Karpas-422 (cell line): Measurements from ENCODE around the gene SPHK2. TPM values are rescaled to one million over a fixed set of nuclear protein-coding genes. Genes with fewer than 3 reads are reported as not detected.
"Not testable (repeated sequence)": the region's sequence is repeated elsewhere in the genome, so short reads cannot be mapped to it uniquely, and the experiment has no call there.

Experiments used
- DNase-seq: peaks from one replicate; pipeline ENCODE4 v3.0.0-alpha.2; 2015
- H2AFZ ChIP-seq: fragments of 200-600 bp; sonication (generic); 2 replicates; pipeline ENCODE4 v1.6.1; 2014; ENCODE audit warnings: antibody characterized with exemption, low read length, mixed read lengths
- H3K27ac ChIP-seq: fragments of 200-600 bp; sonication (generic); 2 replicates; pipeline ENCODE4 v1.5.1; 2014; ENCODE audit warnings: mild to moderate bottlenecking, low read length, moderate library complexity
- H3K27me3 ChIP-seq: fragments of 200-600 bp; sonication (generic); 2 replicates; pipeline ENCODE4 v1.6.1; 2014; ENCODE audit warnings: low read length, mixed read lengths
- H3K36me3 ChIP-seq: fragments of 200-600 bp; sonication (generic); 2 replicates; pipeline ENCODE4 v1.6.1; 2014; ENCODE audit warnings: low read length, mixed read lengths; ENCODE audit not compliant: insufficient read depth
- H3K4me1 ChIP-seq: fragments of 200-600 bp; sonication (generic); 2 replicates; pipeline ENCODE4 v1.6.1; 2014; ENCODE audit warnings: mild to moderate bottlenecking, low read length, mixed read lengths
- H3K4me2 ChIP-seq: fragments of 200-600 bp; sonication (generic); 2 replicates; pipeline ENCODE4 v1.6.1; 2014; ENCODE audit warnings: low read length, low read depth, mild to moderate bottlenecking; ENCODE audit not compliant: poor library complexity, severe bottlenecking
- H3K4me3 ChIP-seq: fragments of 200-600 bp; sonication (generic); 2 replicates; pipeline ENCODE4 v1.5.1; 2014; ENCODE audit warnings: mild to moderate bottlenecking, antibody characterized with exemption, low read length, mixed read lengths
- H3K79me2 ChIP-seq: fragments of 200-600 bp; sonication (generic); 2 replicates; pipeline ENCODE4 v1.6.1; 2014; ENCODE audit warnings: mild to moderate bottlenecking, low read length, mixed read lengths
- H3K9ac ChIP-seq: fragments of 200-600 bp; sonication (generic); 2 replicates; pipeline ENCODE4 v1.6.0; 2014; ENCODE audit warnings: low read length
- H3K9me2 ChIP-seq: fragments of 200-600 bp; sonication (generic), shearing (Covaris generic); replicated peaks from 2 replicates; pipeline ENCODE4 v1.6.0; 2014; ENCODE audit warnings: mild to moderate bottlenecking, low read length, moderate library complexity; ENCODE audit not compliant: insufficient read depth
- H3K9me3 ChIP-seq: fragments of 300-700, 200-600 bp; sonication (generic); 2 replicates; pipeline ENCODE4 v1.6.1; 2014; ENCODE audit warnings: low read length, mixed read lengths
- H4K20me1 ChIP-seq: fragments of 200-600 bp; sonication (generic); 2 replicates; pipeline ENCODE4 v1.6.1; 2014; ENCODE audit warnings: mild to moderate bottlenecking, antibody characterized with exemption, low read length, low read depth; ENCODE audit not compliant: insufficient read depth
- total RNA-seq: library from RNA; depleted of rRNA; stranded (reverse); fragments of >200 nt; shearing (Covaris generic); gene quantifications from 2 replicates; pipeline ENCODE4 v1.2.3, GENCODE V29; 2014; ENCODE audit warnings: low replicate concordance; rRNA removed

The SPHK2 gene, protein sequence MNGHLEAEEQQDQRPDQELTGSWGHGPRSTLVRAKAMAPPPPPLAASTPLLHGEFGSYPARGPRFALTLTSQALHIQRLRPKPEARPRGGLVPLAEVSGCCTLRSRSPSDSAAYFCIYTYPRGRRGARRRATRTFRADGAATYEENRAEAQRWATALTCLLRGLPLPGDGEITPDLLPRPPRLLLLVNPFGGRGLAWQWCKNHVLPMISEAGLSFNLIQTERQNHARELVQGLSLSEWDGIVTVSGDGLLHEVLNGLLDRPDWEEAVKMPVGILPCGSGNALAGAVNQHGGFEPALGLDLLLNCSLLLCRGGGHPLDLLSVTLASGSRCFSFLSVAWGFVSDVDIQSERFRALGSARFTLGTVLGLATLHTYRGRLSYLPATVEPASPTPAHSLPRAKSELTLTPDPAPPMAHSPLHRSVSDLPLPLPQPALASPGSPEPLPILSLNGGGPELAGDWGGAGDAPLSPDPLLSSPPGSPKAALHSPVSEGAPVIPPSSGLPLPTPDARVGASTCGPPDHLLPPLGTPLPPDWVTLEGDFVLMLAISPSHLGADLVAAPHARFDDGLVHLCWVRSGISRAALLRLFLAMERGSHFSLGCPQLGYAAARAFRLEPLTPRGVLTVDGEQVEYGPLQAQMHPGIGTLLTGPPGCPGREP
- 23.0 and 30.6 TPM in 2 replicates for total RNA-seq

DNA sequence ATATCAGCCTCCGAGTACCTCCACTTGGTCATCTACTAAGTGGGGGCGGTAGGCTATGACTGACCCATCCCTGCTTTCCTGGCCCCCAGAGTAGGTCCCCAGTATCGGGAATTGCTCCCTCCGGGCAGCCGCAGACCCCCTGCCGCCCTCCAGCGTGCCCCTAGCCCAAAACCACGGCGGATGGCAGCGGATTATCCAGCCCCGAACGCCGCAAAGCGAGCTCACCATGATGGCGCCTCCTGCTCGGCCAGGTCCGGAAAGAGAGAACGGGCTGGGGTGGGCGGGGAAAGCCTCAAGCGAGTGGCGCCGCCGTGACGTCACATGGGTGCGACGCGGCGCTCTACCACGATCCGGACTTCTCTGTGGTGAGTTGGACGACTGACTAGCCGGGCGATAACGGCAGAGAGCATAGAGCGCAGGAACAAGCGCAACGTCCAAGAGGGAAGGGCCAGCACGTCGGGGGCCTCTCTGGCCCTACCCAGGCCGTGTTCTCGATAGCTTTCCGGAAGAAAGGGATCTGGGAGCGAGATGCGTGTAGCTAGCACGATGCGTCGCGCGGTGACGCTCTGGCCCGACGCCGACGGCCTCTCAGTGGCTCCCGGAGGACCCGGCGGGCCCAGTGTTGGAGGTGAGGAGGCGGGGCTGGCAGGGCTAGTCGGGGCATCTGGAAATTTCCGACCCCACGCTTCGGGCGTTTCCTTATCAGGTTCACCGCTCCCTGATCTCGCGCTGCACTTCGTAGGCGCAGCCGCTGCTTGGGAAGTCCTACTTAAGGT is at the start of gene SPHK2, which contains the start of gene RPL18:
Gene SPHK2 (plus strand): TSS at position 591 of the 776 bp plus-strand sequence. CDS start 1,009 bp downstream, outside the sequence.
Gene RPL18 (minus strand): TSS at position 263 of the 776 bp plus-strand sequence. CDS start 35 bp downstream, at position 228.
- Histone ChIP-seq H3K4me3 (peak within 1 kb of the TSS; percentile 93), H3K9me3 (no peaks in the 10 kb centered on the region), H3K9me2 (no peaks in the 10 kb centered on the region), H3K9ac (peak within 1 kb of the TSS; percentile 98), H3K27me3 (no peaks in the 10 kb centered on the region), H3K4me2 (peak within 1 kb of the TSS; percentile 95), H3K79me2 (peaks cover 39% of the 10 kb centered on the region), H3K4me1 (peaks cover 42% of the 10 kb centered on the region), H3K36me3 (peaks cover 37% of the 10 kb centered on the region), H2AFZ (no peak within 1 kb of the TSS), H3K27ac (peak within 1 kb of the TSS; percentile 88), H4K20me1 (peaks cover 25% of the 10 kb centered on the region)
- peak; percentile 99 for DNase-seq

DNA sequence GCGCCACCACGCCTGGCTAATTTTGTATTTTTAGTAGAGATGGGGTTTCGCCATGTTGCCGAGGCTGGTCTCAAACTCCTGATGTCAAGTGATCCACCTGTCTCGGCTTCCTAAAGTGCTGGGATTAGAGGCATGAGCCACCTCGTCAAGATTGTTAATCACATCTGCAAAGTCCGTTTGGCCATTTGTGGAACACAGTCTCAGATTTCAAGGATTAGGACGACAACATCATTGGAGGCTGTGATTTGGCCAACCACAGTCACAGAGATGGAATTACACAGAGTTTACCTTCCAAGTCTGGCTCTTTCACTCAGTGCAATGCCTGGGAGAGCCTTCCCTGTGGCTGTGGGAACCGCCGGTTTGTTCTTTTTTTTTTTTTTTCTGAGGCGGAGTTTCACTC is 49.5 kb upstream of the SPHK2 start:
- no peak overlapping the region for H3K4me2 ChIP-seq
- no peaks in the 10 kb centered on the region for H3K79me2 ChIP-seq
- H3K4me1 ChIP-seq = 0 out of 2 replicates have a peak, but pooled peaks cover 3% of the 10 kb centered on the region
- no peak overlapping the region for H3K4me3 ChIP-seq
- H2AFZ ChIP-seq = no peak overlapping the region
- no peaks in the 10 kb centered on the region for H3K36me3 ChIP-seq
- no peak for DNase-seq
- no peaks in the 10 kb centered on the region for H3K9me3 ChIP-seq
- no peaks in the 10 kb centered on the region for H3K9me2 ChIP-seq
- H3K27me3 ChIP-seq = no peaks in the 10 kb centered on the region
- H3K27ac ChIP-seq = no peak overlapping the region
- no peak overlapping the region for H3K9ac ChIP-seq
- no peaks in the 10 kb centered on the region for H4K20me1 ChIP-seq

DNA sequence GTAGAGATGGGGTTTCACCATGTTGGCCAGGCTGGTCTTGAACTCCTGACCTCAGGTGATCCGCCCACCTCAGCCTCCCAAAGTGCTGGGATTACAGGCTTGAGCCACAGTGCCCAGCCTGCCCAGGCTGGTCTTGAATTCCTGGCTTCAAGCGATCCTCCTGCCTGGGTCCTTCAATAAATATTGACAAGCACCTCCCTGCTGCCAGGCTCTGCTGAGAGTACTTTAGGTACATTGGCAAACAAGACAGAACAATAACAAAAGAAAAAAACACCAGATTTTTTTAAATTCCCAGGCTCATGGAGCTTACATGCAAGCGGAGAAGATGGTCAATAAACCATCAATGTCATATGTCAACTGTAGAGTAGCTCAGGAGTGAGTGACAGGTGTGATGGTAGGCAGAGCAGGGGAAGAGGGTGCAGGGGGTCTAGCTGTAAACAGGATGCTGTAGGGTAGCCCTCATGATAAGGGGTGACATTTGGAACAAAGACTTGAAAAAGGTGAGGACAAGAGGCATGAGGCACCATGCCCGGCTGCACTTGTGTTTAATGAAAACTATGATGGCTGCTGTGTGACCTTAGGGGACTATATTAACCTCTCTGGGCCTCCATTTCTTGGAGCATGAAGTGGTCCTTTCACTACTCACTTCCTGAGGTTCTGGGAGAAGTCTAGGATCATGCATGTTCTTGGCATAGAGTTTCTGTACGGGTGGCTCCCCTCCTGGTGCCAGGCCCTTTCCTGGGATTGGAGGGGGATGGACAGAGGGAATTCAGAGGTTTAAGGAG is 47.7 kb upstream of the SPHK2 start:
- no peak overlapping the region for H2AFZ ChIP-seq
- no peaks in the 10 kb centered on the region for H4K20me1 ChIP-seq
- H3K36me3 ChIP-seq = no peaks in the 10 kb centered on the region
- no peak overlapping the region for H3K4me2 ChIP-seq
- H3K79me2 ChIP-seq = no peaks in the 10 kb centered on the region
- no peaks in the 10 kb centered on the region for H3K9me2 ChIP-seq
- no peak overlapping the region for H3K4me3 ChIP-seq
- no peak for DNase-seq
- H3K27me3 ChIP-seq = no peaks in the 10 kb centered on the region
- 0 out of 2 replicates have a peak, but pooled peaks cover 3% of the 10 kb centered on the region for H3K4me1 ChIP-seq
- no peak overlapping the region for H3K27ac ChIP-seq
- no peak overlapping the region for H3K9ac ChIP-seq
- no peaks in the 10 kb centered on the region for H3K9me3 ChIP-seq

DNA sequence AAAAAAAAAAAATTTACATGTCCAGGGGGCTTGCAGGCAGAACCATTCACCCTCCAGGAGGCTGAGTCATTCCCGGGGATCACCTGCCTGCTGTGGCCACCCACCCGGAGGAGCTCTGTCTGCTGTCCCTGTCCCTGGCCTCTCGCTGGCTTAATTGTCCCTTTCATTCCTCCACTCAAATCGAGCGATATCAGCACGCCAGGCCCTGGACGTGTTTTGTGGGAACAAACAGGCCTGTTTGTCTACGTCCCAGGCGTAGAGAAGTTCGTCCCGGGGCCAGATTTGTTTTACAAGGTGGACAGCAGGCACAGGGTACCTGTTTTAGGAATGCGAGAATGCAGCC is 46.2 kb upstream of the SPHK2 start:
- no peak overlapping the region for H3K27ac ChIP-seq
- no peaks in the 10 kb centered on the region for H3K27me3 ChIP-seq
- no peaks in the 10 kb centered on the region for H3K79me2 ChIP-seq
- H3K4me2 ChIP-seq = no peak overlapping the region
- no peaks in the 10 kb centered on the region for H3K36me3 ChIP-seq
- H3K9ac ChIP-seq = no peak overlapping the region
- DNase-seq = no peak
- H2AFZ ChIP-seq = no peak overlapping the region
- H3K9me2 ChIP-seq = no peaks in the 10 kb centered on the region
- no peaks in the 10 kb centered on the region for H4K20me1 ChIP-seq
- H3K4me1 ChIP-seq = 0 out of 2 replicates have a peak, but pooled peaks cover 3% of the 10 kb centered on the region
- H3K9me3 ChIP-seq = no peaks in the 10 kb centered on the region
- H3K4me3 ChIP-seq = no peak overlapping the region

DNA sequence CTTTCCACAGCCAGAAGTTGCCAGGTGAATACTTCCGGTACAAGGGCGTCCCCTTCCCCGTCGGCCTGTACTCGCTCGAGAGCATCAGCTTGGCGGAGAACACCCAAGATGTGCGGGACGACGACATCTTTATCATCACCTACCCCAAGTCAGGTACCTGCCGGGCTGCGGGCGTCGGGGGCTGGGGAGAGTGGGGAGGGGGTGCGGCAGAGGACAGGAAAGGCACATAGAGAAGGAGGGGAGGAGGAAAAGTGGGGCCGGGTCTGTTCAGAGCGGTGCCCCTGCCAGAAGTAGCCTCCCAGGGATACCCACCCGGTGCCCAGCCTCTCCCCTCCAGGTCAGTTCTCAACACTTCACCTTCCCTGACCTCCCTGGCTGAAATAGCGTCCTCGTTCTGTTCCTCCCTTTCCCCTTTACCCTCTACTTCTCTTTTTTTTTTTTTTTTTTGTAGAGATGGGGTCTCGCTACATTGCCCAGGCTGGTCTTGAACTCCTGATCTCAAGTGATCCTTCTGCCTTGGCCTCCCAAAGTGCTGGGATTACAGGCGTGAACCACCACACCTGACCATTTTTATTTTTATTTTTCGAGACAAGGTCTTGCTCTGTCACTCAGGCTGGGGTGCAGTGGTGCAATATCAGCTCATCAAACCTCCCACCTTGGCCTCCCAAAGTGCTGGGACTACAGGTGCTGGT is 43.2 kb upstream of the SPHK2 start:
- H4K20me1 ChIP-seq = no peaks in the 10 kb centered on the region
- no peak for DNase-seq
- H3K4me1 ChIP-seq = 0 out of 2 replicates have a peak, but pooled peaks cover 3% of the 10 kb centered on the region
- H2AFZ ChIP-seq = no peak overlapping the region
- H3K27me3 ChIP-seq = no peaks in the 10 kb centered on the region
- H3K9me2 ChIP-seq = no peaks in the 10 kb centered on the region
- H3K4me2 ChIP-seq = no peak overlapping the region
- H3K9ac ChIP-seq = no peak overlapping the region
- H3K79me2 ChIP-seq = no peaks in the 10 kb centered on the region
- no peak overlapping the region for H3K27ac ChIP-seq
- H3K4me3 ChIP-seq = no peak overlapping the region
- H3K9me3 ChIP-seq = no peaks in the 10 kb centered on the region
- no peaks in the 10 kb centered on the region for H3K36me3 ChIP-seq

DNA sequence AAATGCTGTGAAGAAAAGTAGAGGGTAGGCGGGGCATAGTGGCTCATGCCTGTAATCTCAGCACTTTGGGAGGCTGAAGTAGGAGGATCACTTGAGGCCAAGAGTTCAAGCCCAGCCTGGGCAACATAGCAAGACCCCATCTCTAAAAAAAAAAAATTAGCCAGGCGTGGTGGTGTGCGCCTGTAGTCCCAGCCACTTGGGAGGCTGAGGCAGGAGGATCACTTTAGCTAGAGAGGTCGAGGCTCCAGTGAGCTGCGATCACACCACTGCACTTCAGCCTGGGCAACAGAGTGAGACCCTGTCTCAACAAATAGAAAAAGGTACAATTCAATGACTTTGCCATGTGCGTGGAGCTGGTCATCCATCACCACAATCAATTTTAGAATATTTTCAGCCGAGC is 41.4 kb upstream of the SPHK2 start:
- H2AFZ ChIP-seq, H3K27ac ChIP-seq, H3K9me2 ChIP-seq, DNase-seq, H3K79me2 ChIP-seq, H3K4me1 ChIP-seq, H3K9me3 ChIP-seq, H3K4me2 ChIP-seq, H4K20me1 ChIP-seq, H3K27me3 ChIP-seq, H3K4me3 ChIP-seq, H3K36me3 ChIP-seq, H3K9ac ChIP-seq: not testable (repeated sequence)

DNA sequence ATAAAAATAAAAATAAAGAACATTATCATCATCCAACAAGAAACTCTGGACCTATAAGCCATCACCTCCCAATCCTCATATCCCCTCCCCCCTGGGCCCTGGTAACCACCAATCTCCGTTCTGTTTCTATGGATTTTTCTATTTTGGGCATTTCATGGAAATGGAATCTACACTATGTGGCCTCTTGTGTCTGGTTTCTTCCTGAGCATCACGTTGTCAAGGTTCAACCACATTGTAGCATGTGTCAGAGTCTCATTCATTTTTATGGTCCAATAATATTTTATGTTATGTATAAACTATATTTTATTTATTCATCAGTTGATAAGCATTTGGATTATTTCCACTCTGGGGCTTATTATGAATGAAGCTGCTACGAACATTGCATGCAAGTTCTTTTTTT is 40.4 kb upstream of the SPHK2 start:
- Histone ChIP-seq H3K27me3 (no peaks in the 10 kb centered on the region), H3K4me3 (no peak overlapping the region), H2AFZ (no peak overlapping the region), H4K20me1 (no peaks in the 10 kb centered on the region), H3K27ac (no peak overlapping the region), H3K9me3 (no peaks in the 10 kb centered on the region), H3K79me2 (no peaks in the 10 kb centered on the region), H3K9ac (no peak overlapping the region), H3K36me3 (no peaks in the 10 kb centered on the region), H3K9me2 (no peaks in the 10 kb centered on the region), H3K4me2 (no peak overlapping the region), H3K4me1 (0 out of 2 replicates have a peak, but pooled peaks cover 3% of the 10 kb centered on the region)
- no peak for DNase-seq
